Activated T-cell treated with anti-CD3 and anti-CD28 coated beads for 4 hours (primary cell): Measurements from ENCODE around the gene IRS2.

Experiments
- DNase-seq: peaks from one replicate; pipeline ENCODE4 v3.0.0-alpha.2; 2020

IRS2 gene

DNA sequence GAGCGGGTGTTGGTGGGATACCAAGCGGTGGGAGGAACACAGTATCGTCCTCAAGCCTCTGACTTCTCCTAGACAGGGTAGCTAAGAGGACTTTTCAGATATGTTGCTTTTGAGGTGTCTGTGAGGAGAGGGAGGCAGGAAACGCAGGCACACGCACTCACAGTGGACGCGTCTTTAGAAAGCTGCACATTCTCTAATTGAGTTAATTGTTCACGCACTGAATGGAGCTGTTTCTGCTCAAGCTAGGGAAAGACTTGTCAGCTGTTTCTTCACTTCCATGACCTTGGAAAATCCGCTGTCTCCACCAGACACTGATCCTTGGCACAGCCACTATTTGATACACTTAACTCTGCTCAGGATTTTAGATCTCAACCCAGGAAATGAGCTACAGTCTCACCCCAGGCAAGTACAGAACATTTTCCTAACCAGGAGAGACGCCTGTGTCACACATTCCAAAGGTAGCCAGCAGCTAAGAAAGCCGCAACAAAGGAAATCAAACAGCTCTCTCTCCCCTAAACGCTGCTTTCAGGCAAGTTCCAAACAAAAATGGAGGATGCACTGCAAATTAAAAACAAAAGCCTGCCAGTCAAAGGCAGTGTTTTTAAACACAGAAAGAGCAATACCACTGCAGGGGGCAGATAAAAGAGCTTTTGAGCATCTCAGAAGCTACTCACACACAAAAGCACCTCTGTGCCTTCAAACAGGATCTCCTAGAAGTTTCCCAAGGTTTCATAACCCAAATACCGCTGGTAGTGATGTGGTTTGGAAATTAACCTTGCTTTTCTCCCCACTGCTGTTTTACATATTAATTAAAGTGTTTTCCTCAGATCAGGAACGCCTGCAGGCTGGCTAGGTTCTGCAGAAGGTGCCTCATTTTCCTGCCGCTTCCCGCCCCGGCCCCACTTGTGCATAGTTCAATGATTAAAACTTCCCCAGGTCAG is 57.3 kb downstream of the IRS2 start:
- no peak for DNase-seq

GRCh38 chr13:109728061-109728460 is 58.3 kb downstream of the IRS2 start:
- no peak for DNase-seq

- DNase-seq: no peak
Measured at GRCh38 chr13:109727251-109727650, 59.1 kb downstream of the IRS2 start.

DNA sequence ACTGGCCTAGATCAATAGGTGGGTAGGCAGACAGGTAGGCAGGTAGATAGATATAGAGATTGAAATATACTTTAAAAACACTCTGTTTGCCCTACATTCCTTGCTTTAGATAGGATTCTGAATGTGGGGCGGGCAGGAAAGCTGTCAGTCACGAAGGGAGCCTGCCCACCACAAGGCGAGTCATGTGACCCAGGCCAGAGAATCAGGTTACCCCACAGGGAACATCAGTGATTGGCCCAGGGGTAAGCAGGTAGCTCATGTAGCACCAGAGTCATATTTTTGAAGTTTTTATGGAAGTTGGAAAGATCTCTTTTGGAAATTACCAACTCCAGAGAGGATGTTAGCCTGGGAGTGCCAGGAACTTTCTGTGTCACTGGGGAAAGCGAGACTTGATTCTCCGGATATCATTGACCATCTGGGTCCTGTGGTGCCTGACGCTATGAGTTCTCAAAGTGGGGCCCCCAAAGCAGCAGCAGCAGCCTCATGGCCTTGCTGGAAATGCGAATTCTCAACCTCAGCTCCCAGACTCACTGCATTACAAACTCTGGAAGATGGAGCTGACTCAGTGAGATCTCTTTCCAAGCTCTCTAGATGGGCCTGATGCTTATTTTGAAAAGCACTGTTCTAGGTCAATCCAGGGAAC is 60.3 kb downstream of the IRS2 start:
- no peak for DNase-seq

DNA sequence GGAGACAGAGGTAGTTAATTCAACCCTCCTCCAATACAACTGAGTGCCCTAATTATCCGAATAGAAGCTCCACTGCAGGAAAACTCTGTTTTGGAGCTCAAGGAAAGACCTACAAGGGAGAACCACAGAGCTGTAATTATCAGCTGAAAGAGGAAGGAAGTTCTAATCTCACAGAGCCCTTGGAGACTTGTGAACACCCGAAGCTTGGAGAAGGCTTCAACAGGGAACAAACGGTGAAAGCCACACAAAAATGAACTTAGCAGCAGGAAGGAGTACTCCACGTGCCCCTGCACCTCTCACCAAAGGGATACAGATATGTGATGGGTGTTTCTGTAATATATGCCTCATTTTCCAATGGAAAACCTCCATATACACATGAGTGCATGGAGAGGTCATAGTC is 61.1 kb downstream of the IRS2 start:
- DNase-seq: no peak

GRCh38 chr13:109724603-109725002 is 61.8 kb downstream of the IRS2 start:
- DNase-seq: no peak

- no peak for DNase-seq
Measured at GRCh38 chr13:109723046-109723445, 63.3 kb downstream of the IRS2 start.

DNA sequence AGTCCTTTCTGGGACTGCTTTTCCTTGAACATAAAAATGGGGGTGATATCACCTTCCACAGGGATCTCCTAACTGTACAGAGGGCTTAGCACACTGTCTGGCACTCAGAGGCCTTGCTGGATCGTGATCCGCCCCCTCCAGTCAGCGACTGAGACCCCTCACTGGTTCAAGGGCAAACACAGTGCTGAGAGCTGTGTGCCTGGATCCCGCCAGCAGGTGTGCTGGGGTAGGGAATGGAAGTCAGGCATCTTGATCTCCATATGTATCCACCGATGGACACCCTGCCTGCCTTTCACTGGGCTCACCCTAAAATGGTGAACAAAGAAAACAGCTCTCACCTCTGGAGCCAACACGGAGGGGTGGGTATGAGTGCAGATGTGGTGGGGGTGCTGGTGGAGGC is 64.3 kb downstream of the IRS2 start:
- no peak for DNase-seq

DNA sequence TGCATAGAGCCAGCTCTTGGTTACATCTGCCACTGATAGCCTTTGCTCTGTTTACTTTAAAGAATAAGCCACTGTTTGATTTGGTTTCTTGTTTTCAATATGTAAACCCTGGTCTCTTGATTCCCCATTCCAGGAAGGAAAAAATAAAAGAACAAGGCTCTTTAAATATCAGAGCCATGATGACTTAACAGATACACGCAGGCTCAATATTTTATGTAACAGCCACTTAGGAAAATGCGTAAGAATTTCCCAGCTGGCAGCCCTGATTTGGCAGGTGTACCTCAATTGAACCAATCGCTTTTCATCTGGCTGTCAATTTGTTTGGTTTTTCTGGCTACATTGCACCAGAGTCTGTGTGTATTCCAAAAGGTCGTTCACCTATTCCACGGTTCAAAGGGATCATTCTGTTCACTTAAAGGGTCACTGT is 65.6 kb downstream of the IRS2 start:
- no peak for DNase-seq

DNA sequence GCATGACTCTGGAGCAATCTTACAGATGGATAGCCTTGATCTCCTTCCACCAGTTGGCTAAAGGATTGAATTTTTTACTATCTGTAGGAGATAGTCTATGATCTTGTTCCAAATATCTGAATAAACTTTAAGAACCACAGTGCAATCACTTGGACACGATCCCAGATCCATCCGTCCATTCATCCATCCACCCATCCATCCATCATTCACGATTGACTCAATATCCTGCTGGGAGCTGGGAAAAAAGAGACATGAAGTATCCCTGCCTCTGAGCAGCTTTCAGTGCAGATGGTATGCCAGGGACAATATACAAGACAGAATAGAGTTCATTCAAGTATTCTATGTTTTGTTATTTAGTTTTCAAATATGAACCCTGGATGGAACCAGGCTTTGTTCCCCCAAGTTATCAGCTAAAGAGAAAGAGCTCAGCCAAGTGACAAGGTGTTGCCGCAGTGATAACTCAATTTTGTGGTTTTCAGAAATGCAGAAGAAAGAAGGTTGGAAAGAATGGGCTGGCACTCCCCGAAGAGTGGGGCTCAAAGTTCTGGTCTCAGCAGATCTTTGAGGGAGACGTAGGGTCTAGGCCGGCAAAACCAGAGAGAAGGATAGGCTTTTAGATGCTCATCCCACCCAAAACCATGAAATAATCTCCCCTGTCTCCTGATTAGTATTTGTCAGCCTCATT is 66.3 kb downstream of the IRS2 start:
- DNase-seq: no peak

DNA sequence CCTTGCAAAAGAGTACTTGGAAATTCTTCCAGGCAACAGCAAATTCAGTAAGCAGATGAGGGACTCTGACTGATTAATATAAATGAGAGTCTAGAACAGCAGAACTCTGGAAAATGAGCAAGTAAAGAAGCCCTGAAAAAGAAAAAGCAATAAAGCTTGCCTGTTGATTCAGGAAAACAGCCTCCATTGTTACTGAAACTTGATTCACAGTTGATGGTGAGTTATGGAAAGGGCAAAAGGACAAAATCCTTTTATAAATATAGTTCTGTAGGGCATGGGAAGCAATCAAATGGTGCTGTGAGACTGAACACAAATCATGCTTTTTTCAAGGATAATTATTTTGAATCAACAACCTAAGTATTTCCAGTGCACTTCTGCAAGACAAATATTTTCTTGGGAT is 67.7 kb downstream of the IRS2 start:
- no peak for DNase-seq

- no peak for DNase-seq
Measured at GRCh38 chr13:109717686-109718085, 68.7 kb downstream of the IRS2 start.

DNA sequence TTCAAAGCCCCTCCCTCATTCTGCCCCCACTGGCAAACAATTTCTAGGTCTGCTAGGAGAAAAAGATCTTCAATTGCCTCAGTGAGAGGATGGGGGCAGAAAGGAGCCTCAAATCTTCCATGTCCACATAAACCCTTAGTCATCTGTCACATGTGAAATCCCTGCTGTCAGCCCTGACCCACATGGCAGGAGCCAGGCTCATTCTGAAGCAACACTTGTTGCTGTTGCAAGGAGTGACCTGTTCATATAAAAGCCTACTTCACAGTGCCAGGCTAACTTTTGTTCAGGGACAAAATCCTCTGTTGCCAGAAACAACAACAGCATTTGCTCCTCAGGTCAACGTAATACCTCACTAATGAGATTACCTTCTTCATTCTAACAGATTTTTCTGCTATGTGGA is 70.5 kb downstream of the IRS2 start:
- DNase-seq: no peak

DNA sequence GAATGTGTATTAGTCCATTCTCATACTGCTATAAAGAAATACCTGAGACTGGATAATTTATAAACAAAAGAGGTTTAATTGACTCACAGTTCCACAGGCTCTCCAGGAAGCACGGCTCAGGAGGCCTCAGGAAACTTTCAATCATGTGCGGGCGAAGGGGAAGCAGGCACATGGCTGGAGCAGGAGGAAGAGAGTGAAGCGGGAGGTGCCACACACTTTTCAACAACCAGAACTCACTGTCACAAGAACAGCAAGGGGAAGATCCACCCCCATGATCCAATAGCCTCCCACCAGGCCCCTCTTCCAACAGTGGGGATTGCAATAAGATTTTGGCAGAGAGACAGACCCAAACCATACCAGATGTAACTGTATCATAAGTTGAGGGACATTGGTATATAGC is 72.7 kb downstream of the IRS2 start:
- DNase-seq: no peak

DNA sequence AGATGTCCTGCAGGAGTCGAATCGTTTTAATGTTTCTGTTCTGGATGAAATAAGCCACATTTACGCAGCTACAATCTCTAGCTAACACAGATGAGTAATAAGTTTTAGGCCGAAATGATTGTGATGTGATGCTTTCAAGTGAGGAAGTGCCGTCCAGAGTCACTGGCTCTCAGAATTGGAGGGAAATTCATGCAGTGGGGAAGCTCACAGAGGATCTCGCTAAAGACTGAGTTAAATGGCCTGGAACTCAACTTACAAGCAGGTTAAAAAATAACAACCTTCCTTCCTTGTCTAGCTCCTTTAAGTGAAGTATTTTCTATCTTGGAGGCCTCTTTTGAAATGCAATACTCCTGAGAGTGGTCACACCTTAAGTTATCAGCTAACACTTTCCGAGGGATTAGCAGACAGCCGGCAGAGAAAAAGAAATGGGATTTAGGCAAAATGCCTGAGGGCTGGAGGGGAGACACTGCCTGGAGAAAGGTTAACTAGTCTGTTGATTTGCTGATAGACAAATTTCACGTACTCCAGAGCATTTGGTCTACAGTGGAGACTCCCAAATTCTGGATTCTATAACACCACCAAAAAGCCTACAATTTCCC is 74.2 kb downstream of the IRS2 start:
- no peak for DNase-seq

- DNase-seq: no peak
Measured at GRCh38 chr13:109707742-109708617, 78.4 kb downstream of the IRS2 start.

DNA sequence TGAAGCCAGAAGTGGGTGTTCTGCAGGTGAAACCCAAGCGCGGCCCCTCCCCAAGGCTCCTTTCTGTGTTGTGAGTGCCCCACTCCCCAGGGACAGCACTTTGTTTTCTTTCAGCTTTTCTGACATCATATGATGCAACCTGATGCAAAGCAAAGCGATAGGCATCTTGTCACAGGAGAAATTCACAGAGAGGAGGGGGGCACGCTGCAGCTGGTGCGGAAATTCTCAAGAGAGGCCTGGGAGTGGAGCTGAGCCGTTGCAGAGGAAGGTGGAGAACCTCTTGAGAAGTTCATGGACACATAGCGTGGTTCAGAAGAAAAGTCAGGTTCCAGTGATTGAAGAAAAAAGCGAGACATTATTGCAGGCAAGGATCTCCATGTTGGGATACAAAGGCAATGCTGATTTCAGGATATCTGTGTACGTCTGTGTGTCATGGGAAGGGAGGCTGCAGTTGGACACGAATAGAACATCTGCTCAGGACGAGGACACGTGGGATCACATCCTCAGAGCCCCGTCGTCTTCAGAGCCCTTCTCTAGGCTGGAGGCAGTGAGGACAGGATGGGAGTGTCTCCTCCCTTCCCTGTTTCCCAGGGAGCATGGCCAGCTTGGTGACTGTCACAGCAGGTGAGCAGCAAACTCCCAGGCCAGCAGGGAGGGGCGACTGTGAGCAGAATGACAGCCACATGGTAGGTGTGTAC is 79.2 kb downstream of the IRS2 start:
- no peak for DNase-seq

DNA sequence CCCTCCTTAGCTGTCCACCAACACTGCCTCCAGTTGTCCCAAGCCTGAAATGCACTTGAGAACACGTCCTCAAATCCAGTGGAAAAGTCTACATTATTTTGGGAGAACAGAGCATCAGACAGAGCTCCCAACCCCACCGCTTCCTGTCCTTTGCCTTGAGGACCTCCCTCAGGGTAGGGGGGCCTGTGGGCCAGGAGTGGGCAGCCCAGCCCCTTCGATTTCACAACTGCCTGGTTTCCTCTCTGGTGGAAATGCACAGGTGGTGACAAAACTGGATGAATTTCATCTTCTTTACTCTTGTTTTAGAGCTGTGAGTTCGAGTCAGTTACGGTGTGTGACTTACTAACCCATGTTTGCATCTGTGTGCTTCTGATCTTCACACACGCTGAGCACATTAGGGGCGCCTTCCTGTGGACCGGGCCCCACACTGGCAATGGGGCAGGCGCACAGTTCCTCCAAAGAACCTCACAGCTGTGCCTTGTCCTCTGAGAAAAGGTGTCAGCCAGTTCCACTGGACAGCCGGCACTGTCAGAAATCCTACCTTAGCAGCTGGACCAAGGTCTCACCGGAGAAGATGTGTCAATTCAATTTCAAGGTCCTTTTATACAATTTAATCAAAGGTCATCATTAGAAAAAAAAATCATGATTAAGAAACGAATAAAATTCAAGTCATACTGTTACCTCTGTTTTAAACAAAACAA is 80.2 kb downstream of the IRS2 start:
- no peak for DNase-seq

DNA sequence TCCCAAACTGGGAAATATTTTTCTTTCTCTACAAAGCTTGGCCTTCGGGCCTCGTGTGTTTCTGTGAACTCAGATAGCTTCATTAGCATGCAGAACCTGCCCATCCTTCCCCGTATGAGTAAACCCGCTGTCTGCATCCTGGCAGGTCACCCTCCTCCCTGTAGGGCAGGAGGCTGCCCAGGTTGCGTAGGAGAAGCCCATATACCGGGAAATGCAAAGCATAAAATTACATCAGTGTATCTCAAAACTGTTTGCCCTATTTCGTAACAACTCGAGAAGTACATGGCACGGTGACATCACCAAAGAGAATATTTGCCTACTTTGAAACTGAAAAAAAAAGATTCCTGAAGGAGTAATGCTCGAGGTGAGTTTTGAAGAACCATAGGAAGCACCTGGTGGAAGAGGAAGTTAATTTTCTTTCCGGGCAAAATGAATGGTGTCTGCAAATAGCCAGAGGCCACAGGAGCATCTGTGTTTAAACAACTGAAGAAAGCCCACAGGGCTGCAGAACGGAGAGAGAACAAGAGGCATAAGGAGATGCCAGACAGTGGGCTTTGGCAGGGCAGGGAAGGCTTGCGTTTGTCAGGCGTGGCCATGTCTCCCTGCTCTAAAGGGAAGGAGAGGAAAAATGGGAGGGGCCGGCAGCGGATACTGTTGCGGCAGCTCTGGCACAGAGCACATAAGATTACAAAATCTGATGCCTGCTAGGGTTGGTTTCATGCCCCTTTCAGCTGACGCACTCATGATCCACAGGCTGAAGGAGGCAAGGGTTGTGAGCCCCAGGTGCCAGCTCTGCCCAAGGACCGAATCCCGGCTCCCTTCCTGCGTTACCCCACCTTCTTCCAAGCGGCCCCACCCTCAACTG is 81.4 kb downstream of the IRS2 start:
- no peak for DNase-seq

GRCh38 chr13:109703250-109703649 is 83.1 kb downstream of the IRS2 start:
- DNase-seq: no peak
